Tibial nerve (tissue), 3 donors: ENCODE results near the gene WDR70.

Source experiments
- POLR2A ChIP-seq, 2 donors: fragments of 450-650 bp; IDR thresholded peaks; one replicate each; pipeline ENCODE4 v1.6.1; 2017; ENCODE audit warnings: antibody characterized with exemption in 2 of 2, mild to moderate bottlenecking in 2 of 2, moderate library complexity in 2 of 2
- TF ChIP-seq, protein P1 (sequence below), 5 experiments: fragments of 200-600 bp in 3 of 5; fragments of 450-650 bp in 2 of 5; sonication (generic) in 3 of 5; IDR thresholded peaks; one replicate each; pipeline ENCODE4 v1.5.1; 2016 to 2019; ENCODE audit warnings: antibody characterized with exemption in 5 of 5, mild to moderate bottlenecking in 3 of 5, moderate library complexity in 2 of 5

- TF ChIP-seq, protein P1, sequence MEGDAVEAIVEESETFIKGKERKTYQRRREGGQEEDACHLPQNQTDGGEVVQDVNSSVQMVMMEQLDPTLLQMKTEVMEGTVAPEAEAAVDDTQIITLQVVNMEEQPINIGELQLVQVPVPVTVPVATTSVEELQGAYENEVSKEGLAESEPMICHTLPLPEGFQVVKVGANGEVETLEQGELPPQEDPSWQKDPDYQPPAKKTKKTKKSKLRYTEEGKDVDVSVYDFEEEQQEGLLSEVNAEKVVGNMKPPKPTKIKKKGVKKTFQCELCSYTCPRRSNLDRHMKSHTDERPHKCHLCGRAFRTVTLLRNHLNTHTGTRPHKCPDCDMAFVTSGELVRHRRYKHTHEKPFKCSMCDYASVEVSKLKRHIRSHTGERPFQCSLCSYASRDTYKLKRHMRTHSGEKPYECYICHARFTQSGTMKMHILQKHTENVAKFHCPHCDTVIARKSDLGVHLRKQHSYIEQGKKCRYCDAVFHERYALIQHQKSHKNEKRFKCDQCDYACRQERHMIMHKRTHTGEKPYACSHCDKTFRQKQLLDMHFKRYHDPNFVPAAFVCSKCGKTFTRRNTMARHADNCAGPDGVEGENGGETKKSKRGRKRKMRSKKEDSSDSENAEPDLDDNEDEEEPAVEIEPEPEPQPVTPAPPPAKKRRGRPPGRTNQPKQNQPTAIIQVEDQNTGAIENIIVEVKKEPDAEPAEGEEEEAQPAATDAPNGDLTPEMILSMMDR (IDR thresholded peaks at IDR 0.05): no peak
- no peak for TF ChIP-seq POLR2A (IDR thresholded peaks at IDR 0.05)
Observed at GRCh38 chr5:37370550-37370863, 8.6 kb upstream of the WDR70 start.
